Motor neuron (in vitro differentiated cells): Measurements from ENCODE around the gene TRUB2. TPM values are rescaled to one million over a fixed set of nuclear protein-coding genes. Genes with fewer than 3 reads are reported as not detected.
"Not testable (repeated sequence)": the region's sequence is repeated elsewhere in the genome, so short reads cannot be mapped to it uniquely, and the experiment has no call there.

Source experiments
- ATAC-seq, 8 experiments: fragments of 200-7000 bp; cut with Tn5 transposase; replicated peaks in 6 of 8; 2 replicates each; pipeline ENCODE4 v1.8.0; 2021; ENCODE audit warnings: mild to moderate bottlenecking in 8 of 8, moderate library complexity in 8 of 8
- H3K27ac ChIP-seq, 2 donors: fragments of 250-450 bp; sonication (Bioruptor Pico); 2 replicates each; pipeline ENCODE4 v1.9.0; 2021; ENCODE audit warnings: antibody characterized with exemption in 2 of 2, mild to moderate bottlenecking in 2 of 2, moderate library complexity in 1 of 2
- H3K4me1 ChIP-seq, 2 donors: fragments of 250-450 bp; sonication (Bioruptor Pico); replicated peaks in 1 of 2; 2 replicates each; pipeline ENCODE4 v1.6.1; 2021; ENCODE audit warnings: antibody characterized with exemption in 2 of 2, mild to moderate bottlenecking in 2 of 2, moderate library complexity in 1 of 2
- H3K4me3 ChIP-seq, 5 donors: fragments of 250-450 bp; sonication (Bioruptor Pico); 2 replicates each; pipeline ENCODE4 v1.9.0; 2021; ENCODE audit warnings: antibody characterized with exemption in 5 of 5, mild to moderate bottlenecking in 5 of 5, moderate library complexity in 4 of 5
- WGBS, 10 experiments: fragments of 450-650 bp; shearing (Covaris generic); methylation state at CpG; one replicate each; pipeline ENCODE4 v1.0.0; 2022; 5-methylcytosine and 5-hydroxymethylcytosine counted together
- in situ Hi-C, 9 experiments: fragments of 400-800 bp; cut with MboI; loops; one replicate each; pipeline ENCODE4 v1.15.0; 2021; ENCODE audit warnings: low sequenced_read_pairs in 9 of 9, low pct_unique_long_range_greater_than_20kb in 2 of 9; ENCODE audit not compliant: unreplicated experiment in 9 of 9
- total RNA-seq, 8 experiments: library from RNA; unstranded; fragments of 300-600 nt; gene quantifications; 2 replicates each; pipeline versions ENCODE4 v1.2.3 to v1.2.4, GENCODE V29; 2022

Gene TRUB2
- total RNA-seq, 8 experiments from 2014 or later: 12.2 to 37.4 (median 22.0) TPM

DNA sequence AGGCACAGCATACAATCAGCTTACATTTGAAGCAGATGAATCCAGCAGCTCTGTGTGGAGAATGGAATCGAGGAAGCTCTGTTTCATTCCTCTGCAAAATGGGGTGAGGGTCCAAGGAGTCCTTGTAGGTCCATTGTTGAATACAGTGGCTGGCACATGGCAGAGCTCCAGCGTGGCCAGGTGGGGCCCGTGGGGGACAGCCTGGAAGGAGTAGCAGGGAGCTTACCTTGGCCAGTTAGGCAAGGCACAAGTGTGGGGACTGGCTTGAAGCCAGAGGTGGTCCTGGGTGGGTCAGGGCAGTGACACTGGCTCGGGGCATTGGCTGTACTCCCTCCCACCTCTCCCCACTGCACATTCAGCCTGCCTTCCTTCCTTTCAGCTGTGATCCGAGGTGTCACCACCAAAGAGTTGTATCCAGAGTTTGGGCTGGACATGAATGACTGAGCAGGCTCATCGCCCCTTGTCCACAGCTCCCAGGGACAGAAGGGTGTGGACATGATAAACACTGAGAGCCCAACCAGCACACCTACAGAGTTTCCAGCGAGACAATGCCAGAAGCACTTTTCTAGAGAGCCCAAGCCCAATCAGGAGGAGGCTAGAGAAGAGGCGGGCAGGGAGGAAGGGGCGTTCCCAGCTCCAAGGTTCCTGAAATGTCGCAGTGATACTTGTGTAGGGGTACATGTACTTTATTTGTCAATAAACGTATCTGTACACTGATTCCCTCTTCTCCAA, 33.8 kb downstream of the TRUB2 start:
- no peaks in the 10 kb centered on the region for H3K4me1 ChIP-seq
- H3K27ac ChIP-seq: no peak overlapping the region
- peak in 2 of 8 experiments; percentile 9 to 21 for ATAC-seq
- 86 to 100% (median 93%) methylated on average over 1 to 7 of the region's 11 CpGs; no CpG with 5 or more reads in 4 of the 10 experiments for WGBS, 10 experiments
- no peak overlapping the region for H3K4me3 ChIP-seq
- in situ Hi-C loops: loop anchor here in 1 of 9 experiments (25.0 kb wide), 1 partner anchor 124 kb away; the partner anchor contains the start of gene CERCAM

GRCh38 chr9:128286440-128286839, 35.8 kb downstream of the TRUB2 start:
- Histone ChIP-seq H3K4me3 (no peak overlapping the region), H3K4me1 (no peaks in the 10 kb centered on the region), H3K27ac (no peak overlapping the region)
- 20 to 100% (median 82%) methylated on average over 1 to 4 of the region's 6 CpGs; no CpG with 5 or more reads in 3 of the 10 experiments for WGBS, 10 experiments
- ATAC-seq: peak in 1 of 8 experiments; percentile 75
- in situ Hi-C loops: loop anchor here in 1 of 9 experiments (25.0 kb wide), 1 partner anchor 126 kb away; the partner anchor contains the start of gene CERCAM

- no peak for ATAC-seq
- no peak overlapping the region for H3K4me3 ChIP-seq
- no peak overlapping the region for H3K27ac ChIP-seq
- no peaks in the 10 kb centered on the region for H3K4me1 ChIP-seq
- 60 to 100% (median 97%) methylated on average over 1 to 11 of the region's 12 CpGs for WGBS, 10 experiments
- in situ Hi-C loops: loop anchor here in 1 of 9 experiments (25.0 kb wide), 1 partner anchor 127 kb away; the partner anchor contains the start of gene CERCAM
Measured at GRCh38 chr9:128285033-128285784, 37.0 kb downstream of the TRUB2 start.

GRCh38 chr9:128282500-128282899, 39.7 kb downstream of the TRUB2 start:
- Histone ChIP-seq H3K4me1 (peaks cover 0 to 2% of the 10 kb centered on the region in 2 donors), H3K4me3 (no peak overlapping the region), H3K27ac (no peak overlapping the region)
- WGBS, 10 experiments: 20 to 100% (median 84%) methylated on average over 1 to 4 of the region's 6 CpGs; no CpG with 5 or more reads in 2 of the 10 experiments
- no peak for ATAC-seq
- in situ Hi-C loops: loop anchor here in 1 of 9 experiments (25.0 kb wide), 1 partner anchor 130 kb away; the partner anchor contains the start of gene CERCAM

- ATAC-seq: no peak
Measured at GRCh38 chr9:128280084-128280622, 42.1 kb downstream of the TRUB2 start.

GRCh38 chr9:128279088-128280073, 42.9 kb downstream of the TRUB2 start:
- H3K4me1 ChIP-seq: peaks cover 10 to 15% of the 10 kb centered on the region in 2 donors
- WGBS, 10 experiments: 83 to 100% (median 87%) methylated on average over 1 to 16 of the region's 22 CpGs; no CpG with 5 or more reads in 3 of the 10 experiments
- not testable (repeated sequence) for H3K4me3 ChIP-seq, H3K27ac ChIP-seq, ATAC-seq
- in situ Hi-C loops: loop anchor here in 1 of 9 experiments (25.0 kb wide), 1 partner anchor 133 kb away; the partner anchor contains the start of gene CERCAM

More at GRCh38 chr9:128280084-128280622, 42.1 kb downstream of the TRUB2 start:
- in situ Hi-C loops: loop anchor here in 1 of 9 experiments (25.0 kb wide), 1 partner anchor 132 kb away; the partner anchor contains the start of gene CERCAM
- H3K27ac ChIP-seq: no peak overlapping the region
- 88 to 100% (median 100%) methylated on average over 1 to 3 of the region's 5 CpGs; no CpG with 5 or more reads in 3 of the 10 experiments for WGBS, 10 experiments
- H3K4me1 ChIP-seq: peaks cover 5 to 9% of the 10 kb centered on the region in 2 donors
- no peak overlapping the region for H3K4me3 ChIP-seq

DNA sequence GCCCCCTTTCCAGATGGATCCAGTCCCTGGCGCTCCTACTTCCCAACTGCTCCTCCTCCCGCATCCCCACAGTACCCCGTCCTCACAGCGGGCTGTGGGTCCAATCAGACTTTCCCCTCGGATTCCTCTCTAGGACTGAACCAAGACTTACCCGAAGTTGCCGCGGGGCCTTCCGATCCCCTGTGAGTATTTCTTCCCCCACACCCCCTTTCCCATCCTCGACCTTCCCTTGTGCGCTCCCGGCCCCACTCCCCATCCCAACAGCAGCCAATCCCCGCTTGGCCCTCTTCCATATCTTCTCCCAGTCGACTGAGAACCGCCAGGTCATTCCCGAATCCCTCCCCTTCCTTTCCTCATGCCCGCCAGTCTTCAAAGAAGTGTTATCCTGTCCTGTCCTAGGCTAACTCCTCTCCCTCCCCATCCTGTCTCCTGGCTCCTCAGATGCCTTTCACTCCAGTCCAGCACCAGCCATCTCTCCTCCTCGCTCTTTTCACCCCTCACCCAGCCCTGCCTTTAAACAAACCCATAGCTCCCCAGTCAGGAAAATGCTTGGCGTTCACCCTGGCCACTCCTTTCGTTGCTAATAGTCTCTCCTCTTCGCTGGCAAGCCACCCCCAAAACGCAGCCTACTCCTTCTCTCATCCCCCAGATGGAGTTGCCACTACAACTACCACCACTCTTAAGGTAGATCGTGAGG, 45.5 kb downstream of the TRUB2 start:
- H3K27ac ChIP-seq: peak overlapping the region; percentile 5 to 64
- 0 to 27% (median 10%) methylated on average over 1 to 8 of the region's 23 CpGs; no CpG with 5 or more reads in 1 of the 10 experiments for WGBS, 10 experiments
- peaks cover 12 to 20% of the 10 kb centered on the region in 2 donors for H3K4me1 ChIP-seq
- in situ Hi-C loops: loop anchor here in 1 of 9 experiments (25.0 kb wide), 1 partner anchor 136 kb away; the partner anchor contains the start of gene CERCAM
- ATAC-seq: peak; percentile 21 to 39 (median 30)
- peak overlapping the region; percentile 75 to 95 (median 86) for H3K4me3 ChIP-seq

DNA sequence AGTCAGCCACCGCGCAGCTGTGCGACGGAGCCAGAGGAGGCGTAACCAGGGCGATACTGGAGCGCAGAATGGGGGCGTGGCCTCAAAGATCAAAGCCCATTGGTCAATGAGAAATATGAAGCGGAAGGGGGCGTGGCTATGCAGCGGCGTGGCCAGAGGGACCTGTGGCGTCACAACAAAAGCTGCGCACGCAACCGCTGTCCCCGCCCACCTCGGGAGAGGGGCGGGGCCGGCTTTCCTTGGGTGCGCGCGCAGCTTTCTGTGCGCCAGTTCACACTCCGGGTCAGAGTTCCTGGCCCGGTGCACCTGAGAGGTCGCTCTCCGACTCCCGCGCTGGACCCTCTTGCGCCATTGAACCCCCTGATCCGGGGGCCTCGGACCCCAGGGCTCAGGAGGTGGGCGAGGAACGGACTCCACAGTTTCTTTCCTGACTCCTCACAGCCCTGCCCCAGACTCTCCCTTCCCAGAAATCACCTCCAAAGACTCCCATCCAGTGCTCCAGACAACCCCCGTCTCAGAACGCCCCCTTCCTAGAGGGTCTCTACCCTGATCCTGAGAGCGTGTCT, 46.2 kb downstream of the TRUB2 start, which contains the start of gene SWI5:
SWI5 (plus strand) TSS at position 269 of the 566 bp plus-strand sequence.
- in situ Hi-C loops: loop anchor here in 1 of 9 experiments (25.0 kb wide), 1 partner anchor 136 kb away; the partner anchor contains the start of gene CERCAM
- 0% methylated on average over 1 to 8 of the region's 38 CpGs; no CpG with 5 or more reads in 7 of the 10 experiments for WGBS, 10 experiments
- Histone ChIP-seq H3K4me3 (peak within 1 kb of the TSS; percentile 75 to 95 (median 86)), H3K4me1 (peaks cover 12 to 20% of the 10 kb centered on the region in 2 donors), H3K27ac (peak within 1 kb of the TSS; percentile 89 to 96)
- peak; percentile 83 to 95 (median 92) for ATAC-seq

- ATAC-seq: peak; percentile 62 to 75 (median 66)
- Histone ChIP-seq H3K27ac (peak within 1 kb of the TSS; percentile 89 to 96), H3K4me1 (peaks cover 12 to 20% of the 10 kb centered on the region in 2 donors), H3K4me3 (peak within 1 kb of the TSS; percentile 75 to 95 (median 86))
- in situ Hi-C loops: loop anchor here in 1 of 9 experiments (25.0 kb wide), 1 partner anchor 137 kb away; the partner anchor contains the start of gene CERCAM
- 0 to 3% (median 0%) methylated on average over 1 to 5 of the region's 57 CpGs; no CpG with 5 or more reads in 5 of the 10 experiments for WGBS, 10 experiments
Measured at GRCh38 chr9:128275198-128276007, 46.8 kb downstream of the TRUB2 start, which contains the start of gene GOLGA2. Gene GOLGA2, minus strand, starts transcription at chr9:128276007. Its CDS starts 31 bp downstream, at chr9:128275976.

DNA sequence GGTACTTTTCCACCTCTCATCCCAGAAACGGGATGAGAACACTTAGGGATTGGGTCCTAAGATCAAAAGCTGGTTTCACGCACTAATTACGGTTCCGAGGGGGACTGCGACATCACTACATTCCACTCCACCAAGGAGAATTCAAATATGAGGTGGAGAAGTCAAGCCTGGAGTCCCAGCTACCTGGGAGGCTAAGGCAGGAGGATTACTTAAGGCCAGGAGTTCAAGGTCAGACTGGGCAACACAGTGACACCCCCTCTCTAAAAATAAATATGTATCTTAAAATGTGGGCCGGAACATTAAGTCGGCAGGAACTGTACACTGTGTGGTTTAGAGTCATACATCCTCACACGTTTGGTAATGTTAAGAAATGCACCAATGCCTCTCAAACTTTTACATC, 48.0 kb downstream of the TRUB2 start:
- in situ Hi-C loops: no loop called here
- 0 to 89% (median 40%) methylated on average over 1 to 6 of the region's 8 CpGs; no CpG with 5 or more reads in 2 of the 10 experiments for WGBS, 10 experiments
- Histone ChIP-seq H3K27ac (no peak overlapping the region), H3K4me3 (peak overlapping the region in 3 of 5 donors; percentile 75 to 95 (median 86)), H3K4me1 (peaks cover 12 to 20% of the 10 kb centered on the region in 2 donors)
- ATAC-seq: no peak
